DOHH2 (cell line): Measurements from ENCODE around the gene PAPOLB.

ENCODE experiments used
- EZH2phosphoT487 ChIP-seq: fragments of 200-600 bp; sonication (generic); IDR thresholded peaks from 2 replicates; pipeline ENCODE4 v1.6.1; 2017; ENCODE audit warnings: borderline replicate concordance, mild to moderate bottlenecking, antibody characterized with exemption, low read length, moderate library complexity, mixed read lengths
- TF ChIP-seq, protein P1 (sequence below): fragments of 200-600 bp; sonication (generic); IDR thresholded peaks from one replicate; pipeline ENCODE4 v1.5.1; 2014; ENCODE audit warnings: antibody characterized with exemption, mild to moderate bottlenecking, low read depth, low read length; ENCODE audit not compliant: poor library complexity, severe bottlenecking

DNA sequence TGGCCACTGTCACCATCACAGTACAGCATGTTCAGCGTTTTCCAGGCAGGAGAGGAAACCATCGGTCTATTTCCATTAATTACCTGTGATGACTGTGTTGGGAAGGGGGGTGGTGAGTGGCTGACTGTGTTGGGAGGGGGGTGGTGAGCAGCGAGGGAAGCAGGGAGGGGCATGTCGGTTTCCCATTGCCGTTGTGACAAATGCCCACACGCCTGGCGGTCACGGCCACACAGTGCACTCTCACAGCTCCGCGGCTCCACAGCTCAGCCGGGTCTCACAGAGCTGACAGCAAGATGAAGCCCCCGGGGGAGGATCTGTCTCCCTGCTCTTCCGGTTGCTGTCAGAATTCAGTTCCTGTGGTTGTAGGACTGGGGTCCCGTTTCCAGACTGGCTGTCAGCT, 47.4 kb downstream of the PAPOLB start:
- TF ChIP-seq, protein P1, sequence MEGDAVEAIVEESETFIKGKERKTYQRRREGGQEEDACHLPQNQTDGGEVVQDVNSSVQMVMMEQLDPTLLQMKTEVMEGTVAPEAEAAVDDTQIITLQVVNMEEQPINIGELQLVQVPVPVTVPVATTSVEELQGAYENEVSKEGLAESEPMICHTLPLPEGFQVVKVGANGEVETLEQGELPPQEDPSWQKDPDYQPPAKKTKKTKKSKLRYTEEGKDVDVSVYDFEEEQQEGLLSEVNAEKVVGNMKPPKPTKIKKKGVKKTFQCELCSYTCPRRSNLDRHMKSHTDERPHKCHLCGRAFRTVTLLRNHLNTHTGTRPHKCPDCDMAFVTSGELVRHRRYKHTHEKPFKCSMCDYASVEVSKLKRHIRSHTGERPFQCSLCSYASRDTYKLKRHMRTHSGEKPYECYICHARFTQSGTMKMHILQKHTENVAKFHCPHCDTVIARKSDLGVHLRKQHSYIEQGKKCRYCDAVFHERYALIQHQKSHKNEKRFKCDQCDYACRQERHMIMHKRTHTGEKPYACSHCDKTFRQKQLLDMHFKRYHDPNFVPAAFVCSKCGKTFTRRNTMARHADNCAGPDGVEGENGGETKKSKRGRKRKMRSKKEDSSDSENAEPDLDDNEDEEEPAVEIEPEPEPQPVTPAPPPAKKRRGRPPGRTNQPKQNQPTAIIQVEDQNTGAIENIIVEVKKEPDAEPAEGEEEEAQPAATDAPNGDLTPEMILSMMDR: no peak
- no peak for TF ChIP-seq EZH2phosphoT487
